Rectal smooth muscle tissue (tissue), 1 donor: ENCODE data around the gene CFAP92.

ENCODE experiments used
- H3K27ac ChIP-seq: one replicate; pipeline ENCODE4 v1.7.0; 2013; ENCODE audit warnings: low read depth, low read length, inconsistent platforms
- H3K27me3 ChIP-seq: one replicate; pipeline ENCODE4 v1.7.0; 2013; ENCODE audit warnings: low read length; ENCODE audit not compliant: control insufficient read depth, insufficient read depth
- H3K36me3 ChIP-seq: one replicate; pipeline ENCODE4 v1.7.0; 2013; ENCODE audit warnings: low read length; ENCODE audit not compliant: control insufficient read depth, insufficient read depth
- H3K4me1 ChIP-seq: one replicate; pipeline ENCODE4 v1.7.0; 2013; ENCODE audit warnings: low read length; ENCODE audit not compliant: control insufficient read depth, insufficient read depth
- H3K4me3 ChIP-seq: one replicate; pipeline ENCODE4 v1.7.0; 2013; ENCODE audit warnings: low read length
- H3K9ac ChIP-seq: one replicate; pipeline ENCODE4 v1.7.0; 2013; ENCODE audit warnings: low read length

Gene CFAP92, protein sequence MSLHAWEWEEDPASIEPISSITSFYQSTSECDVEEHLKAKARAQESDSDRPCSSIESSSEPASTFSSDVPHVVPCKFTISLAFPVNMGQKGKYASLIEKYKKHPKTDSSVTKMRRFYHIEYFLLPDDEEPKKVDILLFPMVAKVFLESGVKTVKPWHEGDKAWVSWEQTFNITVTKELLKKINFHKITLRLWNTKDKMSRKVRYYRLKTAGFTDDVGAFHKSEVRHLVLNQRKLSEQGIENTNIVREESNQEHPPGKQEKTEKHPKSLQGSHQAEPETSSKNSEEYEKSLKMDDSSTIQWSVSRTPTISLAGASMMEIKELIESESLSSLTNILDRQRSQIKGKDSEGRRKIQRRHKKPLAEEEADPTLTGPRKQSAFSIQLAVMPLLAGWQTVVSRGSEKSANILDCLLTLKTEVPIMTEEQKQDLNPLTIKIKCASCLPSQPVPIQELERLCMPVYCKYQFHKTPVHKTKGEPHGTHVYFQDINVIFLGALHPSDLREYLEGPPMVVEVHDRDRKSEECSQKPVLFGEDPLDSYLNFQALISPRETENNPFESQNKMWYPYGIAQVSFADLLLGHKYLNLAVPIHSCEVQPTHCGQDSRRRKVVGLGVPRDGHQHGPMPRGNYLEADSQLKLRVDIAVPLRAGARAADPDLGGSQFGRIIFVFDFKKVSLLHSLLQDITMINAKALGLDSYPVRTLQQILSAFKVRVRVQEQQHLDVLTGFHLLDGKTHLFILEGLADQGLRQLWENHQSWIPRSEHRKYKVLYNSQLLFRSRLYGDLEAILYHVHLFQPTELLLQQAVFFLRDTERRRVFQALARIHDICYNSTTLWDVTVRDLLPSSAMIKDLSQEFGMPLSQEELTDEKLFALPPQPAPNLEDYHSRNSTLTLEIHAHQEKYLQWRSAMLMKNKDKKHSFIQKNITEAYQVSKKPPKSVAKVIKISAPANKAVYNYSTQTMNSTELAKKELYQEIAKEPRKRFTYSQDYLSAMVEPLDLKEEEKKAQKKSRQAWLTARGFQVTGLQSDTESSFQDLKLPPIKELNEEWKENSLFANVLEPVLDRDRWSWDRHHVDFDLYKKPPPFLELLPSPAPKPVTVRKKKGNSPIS

DNA sequence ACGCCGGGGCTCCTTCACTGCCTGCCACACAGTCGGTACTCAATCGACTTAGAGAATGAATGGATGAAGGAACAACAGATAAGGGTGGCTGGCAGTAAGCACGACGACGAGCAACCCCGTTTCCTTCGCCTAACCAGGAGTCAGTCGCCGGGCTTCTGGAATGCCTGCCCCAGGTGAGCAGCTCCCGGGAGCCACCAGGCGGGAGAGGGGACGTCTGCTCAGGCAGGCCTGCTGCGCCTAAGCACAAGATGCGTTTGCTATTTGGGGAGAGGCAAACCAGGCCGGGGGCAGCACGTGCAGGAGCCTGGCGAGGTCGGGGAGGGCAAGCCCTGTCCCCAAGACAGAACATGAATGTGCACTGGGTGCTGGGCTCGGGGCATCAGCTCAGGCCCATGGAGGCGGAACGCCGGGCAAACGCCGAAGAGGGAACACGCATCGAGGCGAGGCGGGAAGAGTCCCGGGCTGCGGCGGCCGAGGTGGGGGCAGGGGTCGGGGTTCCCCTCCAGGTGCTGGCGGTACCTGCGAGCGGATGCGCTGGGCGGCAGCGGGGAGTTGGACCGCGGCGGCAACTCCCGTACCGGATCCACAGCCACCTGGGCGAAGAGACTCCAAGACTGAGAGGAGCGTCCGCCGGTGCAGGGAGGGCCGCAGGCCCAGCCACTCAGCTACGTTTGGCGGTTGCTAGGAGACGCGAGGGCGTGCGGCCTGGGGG is at the start of gene CFAP92:
Gene CFAP92, minus strand, starts transcription at position 616 of the 712 bp plus-strand sequence. CDS start 772 bp downstream, outside the sequence.
- H3K4me3 ChIP-seq = peak within 1 kb of the TSS; percentile 61
- no peaks in the 10 kb centered on the region for H3K4me1 ChIP-seq
- peaks cover 4% of the 10 kb centered on the region for H3K27me3 ChIP-seq
- no peak within 1 kb of the TSS for H3K27ac ChIP-seq
- H3K36me3 ChIP-seq = no peaks in the 10 kb centered on the region
- no peak within 1 kb of the TSS for H3K9ac ChIP-seq

GRCh38 chr3:129040579-129041300 is 46.9 kb upstream of the CFAP92 start:
- Histone ChIP-seq H3K27me3 (no peaks in the 10 kb centered on the region), H3K36me3 (no peaks in the 10 kb centered on the region), H3K4me1 (no peaks in the 10 kb centered on the region), H3K4me3 (no peak overlapping the region), H3K27ac (no peak overlapping the region), H3K9ac (no peak overlapping the region)

DNA sequence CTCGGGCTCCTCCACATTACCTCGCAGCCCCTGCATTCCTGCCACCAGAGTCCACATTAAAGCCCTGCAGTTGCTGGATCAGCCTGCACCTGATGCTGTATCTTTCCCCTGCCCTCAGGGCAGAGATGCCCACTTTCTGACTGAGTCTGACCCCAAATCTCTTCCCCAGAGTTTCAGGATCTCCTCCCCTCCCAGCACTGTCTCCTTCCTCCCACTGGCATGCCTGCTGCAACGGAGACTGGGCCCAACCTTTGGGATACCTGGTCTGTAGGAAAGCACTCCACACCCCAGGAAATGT is 46.1 kb upstream of the CFAP92 start:
- no peak overlapping the region for H3K9ac ChIP-seq
- H3K4me1 ChIP-seq = no peaks in the 10 kb centered on the region
- no peaks in the 10 kb centered on the region for H3K27me3 ChIP-seq
- no peak overlapping the region for H3K27ac ChIP-seq
- H3K36me3 ChIP-seq = no peaks in the 10 kb centered on the region
- H3K4me3 ChIP-seq = no peak overlapping the region

DNA sequence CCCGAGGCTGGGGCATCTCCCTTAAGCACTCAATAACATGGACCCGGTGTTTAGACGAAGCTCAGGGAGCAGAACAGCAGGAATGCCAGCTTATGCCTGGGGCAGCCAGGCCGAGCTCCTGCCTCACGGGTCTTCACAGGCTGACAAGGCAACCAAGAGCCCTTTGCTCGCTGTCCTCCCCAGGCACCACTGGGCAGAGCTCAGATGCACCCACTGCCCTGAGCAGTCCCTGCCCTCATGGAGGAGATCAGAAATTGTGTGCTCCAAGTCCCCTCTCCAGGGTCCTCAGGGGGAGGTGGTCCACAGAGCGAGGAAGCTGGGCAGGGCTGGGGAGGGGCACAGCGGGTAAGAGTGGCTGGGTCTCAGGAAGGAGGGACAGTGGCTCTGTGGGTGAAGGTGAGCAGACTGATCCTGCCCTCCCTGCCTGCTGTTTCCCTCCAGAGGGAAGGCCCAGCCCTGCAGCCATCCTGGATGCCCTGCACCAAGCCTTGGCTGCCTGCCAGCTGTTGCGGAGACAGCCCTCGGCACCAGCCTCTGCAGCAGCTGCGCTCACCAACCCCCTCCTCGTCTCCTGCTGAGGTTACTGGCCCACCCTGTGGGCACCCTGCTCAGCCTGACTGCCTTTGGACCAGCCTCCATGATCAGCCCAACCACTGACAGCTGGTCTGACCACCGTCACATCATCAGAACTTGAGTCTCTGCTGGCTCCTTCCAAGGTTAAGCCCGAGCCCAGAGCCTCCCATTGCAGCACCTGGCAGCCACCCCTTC is 45.6 kb upstream of the CFAP92 start:
- H3K27ac ChIP-seq = no peak overlapping the region
- no peaks in the 10 kb centered on the region for H3K4me1 ChIP-seq
- H3K9ac ChIP-seq = no peak overlapping the region
- no peak overlapping the region for H3K4me3 ChIP-seq
- H3K36me3 ChIP-seq = no peaks in the 10 kb centered on the region
- no peaks in the 10 kb centered on the region for H3K27me3 ChIP-seq

GRCh38 chr3:129038121-129038855 is 44.4 kb upstream of the CFAP92 start:
- no peaks in the 10 kb centered on the region for H3K27me3 ChIP-seq
- H3K27ac ChIP-seq = no peak overlapping the region
- H3K4me1 ChIP-seq = no peaks in the 10 kb centered on the region
- no peaks in the 10 kb centered on the region for H3K36me3 ChIP-seq
- H3K4me3 ChIP-seq = no peak overlapping the region
- no peak overlapping the region for H3K9ac ChIP-seq

DNA sequence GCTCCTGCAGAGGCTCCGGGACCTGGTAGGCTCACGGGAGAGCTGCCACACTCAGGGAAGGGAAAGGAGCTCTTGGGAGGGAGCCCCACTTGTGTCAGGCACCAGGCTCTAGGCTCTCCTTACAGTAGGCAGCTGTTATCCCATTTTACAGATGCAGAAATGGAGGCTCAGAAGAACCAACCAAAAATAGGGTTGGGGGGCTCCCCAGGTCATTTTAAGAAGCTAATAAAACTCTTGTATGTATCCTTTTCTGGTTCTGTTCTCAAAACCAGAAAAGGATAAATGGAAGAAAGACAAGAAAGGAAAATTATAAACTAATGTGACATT is 43.2 kb upstream of the CFAP92 start:
- Histone ChIP-seq H3K4me3 (no peak overlapping the region), H3K9ac (no peak overlapping the region), H3K4me1 (no peaks in the 10 kb centered on the region), H3K36me3 (no peaks in the 10 kb centered on the region), H3K27me3 (no peaks in the 10 kb centered on the region), H3K27ac (no peak overlapping the region)

DNA sequence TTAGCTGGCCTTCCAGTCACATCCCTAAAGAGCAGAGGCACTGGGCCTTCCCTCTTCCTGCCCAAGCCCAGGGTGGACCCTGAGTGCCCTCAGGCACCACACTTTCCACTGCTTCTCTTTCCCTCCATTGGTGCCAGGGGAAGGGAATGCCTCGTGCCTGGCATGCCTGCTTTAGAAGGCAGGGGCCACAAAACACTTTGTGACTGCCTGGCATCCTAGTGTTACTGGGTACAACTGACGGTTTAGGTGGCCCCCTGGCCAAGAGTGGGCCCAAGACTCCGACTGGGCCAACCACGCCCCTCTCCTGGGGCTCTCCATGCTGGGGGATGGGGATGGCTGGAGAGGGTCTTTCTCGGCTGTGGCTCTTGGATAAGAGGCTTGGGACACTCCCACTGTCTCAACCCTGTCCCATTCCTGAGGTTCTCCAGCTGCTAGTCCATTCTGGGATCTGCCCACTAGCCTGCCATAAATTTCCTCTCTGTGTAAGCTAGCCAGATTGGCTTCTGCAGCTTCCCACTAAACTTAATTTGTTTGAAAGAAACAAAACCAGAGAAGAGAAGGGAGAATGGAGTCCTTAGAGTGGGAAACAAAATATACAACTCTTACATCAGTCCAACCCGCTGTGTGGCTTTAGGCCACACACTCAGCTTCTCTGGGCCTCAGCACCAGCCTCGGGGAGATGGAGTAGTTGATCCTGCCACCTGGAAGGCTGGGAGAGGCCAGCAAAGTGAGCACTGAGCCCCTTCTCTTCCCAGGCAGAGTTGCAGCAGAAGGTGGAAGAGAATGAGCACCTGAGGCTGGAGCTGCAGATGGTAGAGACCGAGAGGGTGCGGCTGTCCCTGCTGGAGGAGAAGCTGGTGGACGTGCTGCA is 42.6 kb upstream of the CFAP92 start:
- no peak overlapping the region for H3K4me3 ChIP-seq
- H3K4me1 ChIP-seq = no peaks in the 10 kb centered on the region
- no peak overlapping the region for H3K9ac ChIP-seq
- no peaks in the 10 kb centered on the region for H3K36me3 ChIP-seq
- H3K27me3 ChIP-seq = no peaks in the 10 kb centered on the region
- H3K27ac ChIP-seq = no peak overlapping the region

GRCh38 chr3:129035360-129036221 is 41.7 kb upstream of the CFAP92 start:
- H3K27ac ChIP-seq = no peak overlapping the region
- H3K36me3 ChIP-seq = no peaks in the 10 kb centered on the region
- H3K27me3 ChIP-seq = no peaks in the 10 kb centered on the region

GRCh38 chr3:129034642-129035041 is 40.8 kb upstream of the CFAP92 start:
- no peak overlapping the region for H3K27ac ChIP-seq
- H3K4me3 ChIP-seq = no peak overlapping the region
- no peaks in the 10 kb centered on the region for H3K27me3 ChIP-seq
- H3K4me1 ChIP-seq = no peaks in the 10 kb centered on the region
- H3K9ac ChIP-seq = no peak overlapping the region
- no peaks in the 10 kb centered on the region for H3K36me3 ChIP-seq

More at GRCh38 chr3:129035360-129036221, 41.7 kb upstream of the CFAP92 start:
- Histone ChIP-seq H3K4me1 (no peaks in the 10 kb centered on the region), H3K4me3 (no peak overlapping the region), H3K9ac (no peak overlapping the region)
